ENCODE measurements around the gene ZNF121. TPM values are rescaled to one million over a fixed set of nuclear protein-coding genes. Genes with fewer than 3 reads are reported as not detected.
A peak's percentile ranks its signal among the peaks of the same experiment; 100 is the strongest.

ZNF121 gene
- total RNA-seq, 4 donors from 2014 or later = 10.1 to 21.0 (median 14.0) TPM

DNA sequence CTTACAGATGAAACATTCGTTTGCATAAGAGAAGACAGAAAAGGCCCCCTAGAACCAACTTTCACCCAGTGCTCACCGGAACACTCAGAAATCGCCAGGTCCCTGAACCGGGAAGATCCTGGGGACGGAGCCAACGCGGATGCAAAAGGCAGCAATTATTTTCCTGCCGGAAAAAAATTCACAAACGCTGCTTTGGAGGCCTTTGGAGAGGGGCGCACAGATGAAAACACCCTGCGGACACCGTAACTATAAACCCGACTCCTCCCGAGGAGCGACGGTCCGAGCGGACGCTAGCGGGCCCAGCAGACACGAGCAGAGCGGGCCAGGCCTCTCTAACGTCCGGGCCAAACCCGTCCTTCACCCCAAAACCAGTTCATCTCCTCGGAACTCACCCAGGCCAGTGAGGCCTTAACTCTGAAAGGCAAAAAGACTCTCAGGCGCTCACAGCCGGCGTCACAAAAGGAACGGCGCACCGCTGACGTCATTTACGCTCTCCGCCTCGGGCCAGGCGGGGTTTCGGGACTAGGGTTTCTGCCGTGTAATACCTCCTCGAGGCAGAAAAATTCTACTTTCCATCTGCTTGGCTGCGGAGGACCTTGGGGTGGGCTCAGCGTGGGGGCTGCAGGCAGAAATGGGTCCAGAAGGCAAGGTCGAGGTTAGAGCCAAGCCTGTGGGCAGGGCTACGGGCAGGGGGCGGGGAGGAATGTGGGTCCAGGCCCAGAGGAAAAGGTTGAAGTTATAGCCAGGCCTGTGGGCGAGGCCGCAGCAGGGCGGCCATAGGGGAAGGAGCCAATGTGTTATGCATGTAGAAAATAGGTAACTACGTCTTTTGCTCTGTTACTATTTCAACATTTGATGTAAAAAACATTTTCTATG lies 45.9 kb downstream of the ZNF121 start, which contains the start of gene ZNF426:
Gene ZNF426 (minus strand): TSS at position 463 of the 876 bp plus-strand sequence. CDS start 2,413 bp downstream, outside the sequence.
- Histone ChIP-seq H3K27ac (peak within 1 kb of the TSS; percentile 80 to 91 (median 87)), H3K4me3 (peak within 1 kb of the TSS; percentile 58 to 74 (median 64)), H3K9me3 (peaks cover 7 to 25% of the 10 kb centered on the region in 2 donors), H3K27me3 (no peaks in the 10 kb centered on the region), H3K36me3 (peaks cover 0 to 30% (median 13%) of the 10 kb centered on the region in 4 donors), H3K4me1 (peaks cover 0 to 13% (median 3%) of the 10 kb centered on the region in 4 donors)
- intact Hi-C loops (cut with DNase I; ENCODE audit: low total_unique reads) (no loop called here), in situ Hi-C loops (cut with MboI; ENCODE audit: low pct_ligation_motif_present in 1 of 4, low pct_unique_long_range_greater_than_20kb in 1 of 4, low sequenced_read_pairs in 3 of 4) (no loop called here)
- peak in 1 of 5 experiments; percentile 15 for TF ChIP-seq CTCF (IDR thresholded peaks at IDR 0.05)
- TF ChIP-seq EP300 (IDR thresholded peaks at IDR 0.05; ENCODE audit: low read depth) = no peak
- peak; percentile 35 to 63 (median 39) for TF ChIP-seq POLR2AphosphoS5 (IDR thresholded peaks at IDR 0.05)
- TF ChIP-seq POLR2A (IDR thresholded peaks at IDR 0.05) = peak; percentile 30
- WGBS, 2 donors (ENCODE audit: low coverage in 1 of 2) = 3 to 7% methylated on average over 6 to 47 of the region's 49 CpGs
- DNase-seq = peak; percentile 88

DNA sequence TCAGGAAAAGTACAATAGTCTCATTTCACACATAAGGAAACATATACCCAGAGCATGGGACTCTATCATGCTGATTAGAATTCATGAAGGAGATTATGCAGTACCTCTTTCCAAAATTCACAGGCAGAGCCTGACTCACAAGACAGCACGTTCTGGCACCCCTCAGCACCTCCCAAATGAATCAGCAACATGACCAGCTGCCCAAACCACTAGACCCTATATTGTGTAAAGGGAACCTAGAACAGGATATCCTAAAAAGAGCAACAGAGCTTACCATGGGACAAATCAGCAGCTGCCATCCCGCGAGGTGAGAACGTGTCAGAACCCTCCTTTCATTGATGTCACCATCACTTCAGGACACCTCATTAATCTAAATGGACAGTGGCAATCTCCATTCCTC lies 48.4 kb downstream of the ZNF121 start:
- H3K4me3 ChIP-seq = no peak overlapping the region
- in situ Hi-C loops (cut with MboI; ENCODE audit: low pct_ligation_motif_present in 1 of 4, low pct_unique_long_range_greater_than_20kb in 1 of 4, low sequenced_read_pairs in 3 of 4) (no loop called here), intact Hi-C loops (cut with DNase I; ENCODE audit: low total_unique reads) (no loop called here)
- peaks cover 31 to 48% of the 10 kb centered on the region in 2 donors for H3K9me3 ChIP-seq
- H3K4me1 ChIP-seq = peaks cover 0 to 13% (median 3%) of the 10 kb centered on the region in 4 donors
- WGBS, 2 donors (ENCODE audit: low coverage in 1 of 2) = 98% methylated on average over 4 of the region's 4 CpGs; no CpG with 5 or more reads in 1 of the 2 donors
- TF ChIP-seq CTCF (IDR thresholded peaks at IDR 0.05) (no peak), POLR2A (IDR thresholded peaks at IDR 0.05) (no peak), POLR2AphosphoS5 (IDR thresholded peaks at IDR 0.05) (no peak), EP300 (IDR thresholded peaks at IDR 0.05; ENCODE audit: low read depth) (no peak)
- DNase-seq = no peak
- no peak overlapping the region for H3K27ac ChIP-seq
- H3K36me3 ChIP-seq = peaks cover 6 to 54% (median 30%) of the 10 kb centered on the region in 4 donors
- no peaks in the 10 kb centered on the region for H3K27me3 ChIP-seq

DNA sequence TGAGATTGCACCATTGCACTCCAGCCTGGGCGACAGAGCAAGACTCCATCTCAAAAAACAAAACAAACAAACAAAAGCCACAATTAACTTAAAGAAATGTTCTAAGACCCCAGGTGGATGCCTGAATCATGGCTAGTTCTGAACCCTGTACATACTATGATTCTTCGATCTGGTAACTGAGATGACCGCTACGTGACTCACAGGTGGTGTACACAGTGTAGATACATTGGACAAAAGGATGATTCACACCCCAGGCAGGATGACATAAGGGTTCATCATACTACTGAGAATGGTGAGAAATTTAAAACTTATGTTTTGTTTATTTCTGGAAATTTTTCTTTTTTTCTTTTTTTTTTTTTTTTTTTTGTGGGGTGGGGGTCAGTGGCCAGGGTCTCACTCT lies 52.4 kb downstream of the ZNF121 start:
- TF ChIP-seq POLR2A (IDR thresholded peaks at IDR 0.05) = no peak
- TF ChIP-seq CTCF (IDR thresholded peaks at IDR 0.05) = no peak
- TF ChIP-seq POLR2AphosphoS5 (IDR thresholded peaks at IDR 0.05) = no peak
- TF ChIP-seq EP300 (IDR thresholded peaks at IDR 0.05; ENCODE audit: low read depth) = no peak
- intact Hi-C loops (cut with DNase I; ENCODE audit: low total_unique reads) = no loop called here
- peaks cover 23 to 94% (median 63%) of the 10 kb centered on the region in 4 donors for H3K36me3 ChIP-seq
- H3K4me3 ChIP-seq = no peak overlapping the region
- H3K4me1 ChIP-seq = no peaks in the 10 kb centered on the region
- in situ Hi-C loops (cut with MboI; ENCODE audit: low pct_ligation_motif_present in 1 of 4, low pct_unique_long_range_greater_than_20kb in 1 of 4, low sequenced_read_pairs in 3 of 4) = no loop called here
- H3K27me3 ChIP-seq = no peaks in the 10 kb centered on the region
- no peak overlapping the region for H3K27ac ChIP-seq
- DNase-seq = no peak
- WGBS, 2 donors (ENCODE audit: low coverage in 1 of 2) = 96 to 100% methylated on average over 4 of the region's 4 CpGs
- peaks cover 71 to 79% of the 10 kb centered on the region in 2 donors for H3K9me3 ChIP-seq

- no peak for DNase-seq
- Histone ChIP-seq H3K27me3 (no peaks in the 10 kb centered on the region), H3K4me3 (no peak overlapping the region), H3K9me3 (peaks cover 91 to 96% of the 10 kb centered on the region in 2 donors), H3K36me3 (peaks cover 23 to 87% (median 58%) of the 10 kb centered on the region in 4 donors), H3K4me1 (no peaks in the 10 kb centered on the region), H3K27ac (no peak overlapping the region)
- intact Hi-C loops (cut with DNase I; ENCODE audit: low total_unique reads) = no loop called here
- 86 to 98% methylated on average over 1 to 5 of the region's 5 CpGs for WGBS, 2 donors (ENCODE audit: low coverage in 1 of 2)
- TF ChIP-seq POLR2AphosphoS5 (IDR thresholded peaks at IDR 0.05) (no peak), CTCF (IDR thresholded peaks at IDR 0.05) (no peak), POLR2A (IDR thresholded peaks at IDR 0.05) (no peak), EP300 (IDR thresholded peaks at IDR 0.05; ENCODE audit: low read depth) (no peak)
- in situ Hi-C loops (cut with MboI; ENCODE audit: low pct_ligation_motif_present in 1 of 4, low pct_unique_long_range_greater_than_20kb in 1 of 4, low sequenced_read_pairs in 3 of 4) = no loop called here
Measured at GRCh38 chr19:9528757-9529336, 55.5 kb downstream of the ZNF121 start.
